HG03108 (cell line): ENCODE results near the gene ZNF284.

Experiments
- ATAC-seq: cut with Tn5 transposase; IDR thresholded peaks from one replicate; pipeline ENCODE4 v1.9.1; 2021; ENCODE audit warnings: moderate library complexity; ENCODE audit not compliant: unreplicated experiment

ZNF284 gene

GRCh38 chr19:44071824-44072542 lies at the start of gene ZNF284:
ZNF284 (plus strand) TSS chr19:44072159; CDS start chr19:44076390, 4,231 bp downstream.
- ATAC-seq = peak; percentile 97

GRCh38 chr19:44024900-44025216 lies 47.1 kb upstream of the ZNF284 start:
- ATAC-seq = no peak

- ATAC-seq = peak; percentile 89
These were observed 46.6 kb upstream of the ZNF284 start, which contains the start of gene ZNF222 for GRCh38 chr19:44025217-44025936. ZNF222 (plus strand) TSS chr19:44025379; CDS start chr19:44025437, 58 bp downstream.

- ATAC-seq = no peak
These were observed 45.3 kb upstream of the ZNF284 start for GRCh38 chr19:44026622-44027021.

GRCh38 chr19:44032001-44032610 lies 39.9 kb upstream of the ZNF284 start:
- ATAC-seq = no peak

- ATAC-seq = no peak
These were observed 29.8 kb upstream of the ZNF284 start for GRCh38 chr19:44042147-44042546.

- ATAC-seq = peak; percentile 20
These were observed 21.0 kb upstream of the ZNF284 start for GRCh38 chr19:44050740-44051649.

GRCh38 chr19:44051650-44052402 lies 20.1 kb upstream of the ZNF284 start, which contains the start of gene ZNF223:
ZNF223 (plus strand) TSS chr19:44052036; CDS start chr19:44055177, 3,141 bp downstream.
- ATAC-seq = peak; percentile 79

- ATAC-seq = no peak
These were observed 16.1 kb upstream of the ZNF284 start for GRCh38 chr19:44055870-44056269.

GRCh38 chr19:44059229-44059628 lies 12.7 kb upstream of the ZNF284 start:
- ATAC-seq = no peak

GRCh38 chr19:44061038-44061437 lies 10.9 kb upstream of the ZNF284 start:
- ATAC-seq = no peak

GRCh38 chr19:44066305-44066704 lies 5.7 kb upstream of the ZNF284 start:
- ATAC-seq = no peak

- no peak for ATAC-seq
These were observed 2.5 kb upstream of the ZNF284 start for GRCh38 chr19:44069415-44069814.

GRCh38 chr19:44072543-44073401 lies 813 bp downstream of the ZNF284 start:
- ATAC-seq = no peak

- no peak for ATAC-seq
These were observed 4.4 kb downstream of the ZNF284 start for GRCh38 chr19:44076325-44076724.

- ATAC-seq = no peak
These were observed 20.1 kb downstream of the ZNF284 start for GRCh38 chr19:44092108-44092507.

- ATAC-seq = peak; percentile 81
These were observed 22.2 kb downstream of the ZNF284 start, which contains the start of gene ZNF224 for GRCh38 chr19:44093931-44094765. ZNF224 (plus strand) TSS chr19:44094361; CDS start chr19:44097874, 3,513 bp downstream.

GRCh38 chr19:44107751-44108150 lies 35.8 kb downstream of the ZNF284 start:
- no peak for ATAC-seq
